Sigmoid colon (tissue), 3 donors: ENCODE measurements around the gene EPN3.

ENCODE experiments used
- POLR2A ChIP-seq, 2 donors: fragments of 450-650 bp; IDR thresholded peaks; one replicate each; pipeline ENCODE4 v1.6.1; 2016; ENCODE audit warnings: antibody characterized with exemption in 2 of 2, mild to moderate bottlenecking in 2 of 2, moderate library complexity in 2 of 2
- TF ChIP-seq, protein P1 (sequence below), 4 experiments: fragments of 450-650 bp in 3 of 4; fragments of 200-600 bp in 1 of 4; IDR thresholded peaks; one replicate each; pipeline ENCODE4 v1.5.1; 2016 to 2019; ENCODE audit warnings: antibody characterized with exemption in 4 of 4, mild to moderate bottlenecking in 3 of 4, moderate library complexity in 2 of 4

DNA sequence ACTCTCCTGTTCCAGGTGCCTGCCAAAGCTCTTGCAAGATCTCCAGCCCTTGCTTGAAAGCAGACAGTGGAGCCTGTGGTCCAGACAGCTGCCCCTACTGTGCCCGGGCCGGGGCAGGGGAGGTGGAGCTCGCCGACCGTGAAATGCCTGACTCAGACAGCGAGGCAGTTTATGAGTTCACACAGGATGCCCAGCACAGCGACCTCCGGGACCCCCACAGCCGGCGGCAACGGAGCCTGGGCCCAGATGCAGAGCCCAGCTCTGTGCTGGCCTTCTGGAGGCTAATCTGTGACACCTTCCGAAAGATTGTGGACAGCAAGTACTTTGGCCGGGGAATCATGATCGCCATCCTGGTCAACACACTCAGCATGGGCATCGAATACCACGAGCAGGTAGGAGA lies 45.6 kb downstream of the EPN3 start:
- TF ChIP-seq, protein P1, sequence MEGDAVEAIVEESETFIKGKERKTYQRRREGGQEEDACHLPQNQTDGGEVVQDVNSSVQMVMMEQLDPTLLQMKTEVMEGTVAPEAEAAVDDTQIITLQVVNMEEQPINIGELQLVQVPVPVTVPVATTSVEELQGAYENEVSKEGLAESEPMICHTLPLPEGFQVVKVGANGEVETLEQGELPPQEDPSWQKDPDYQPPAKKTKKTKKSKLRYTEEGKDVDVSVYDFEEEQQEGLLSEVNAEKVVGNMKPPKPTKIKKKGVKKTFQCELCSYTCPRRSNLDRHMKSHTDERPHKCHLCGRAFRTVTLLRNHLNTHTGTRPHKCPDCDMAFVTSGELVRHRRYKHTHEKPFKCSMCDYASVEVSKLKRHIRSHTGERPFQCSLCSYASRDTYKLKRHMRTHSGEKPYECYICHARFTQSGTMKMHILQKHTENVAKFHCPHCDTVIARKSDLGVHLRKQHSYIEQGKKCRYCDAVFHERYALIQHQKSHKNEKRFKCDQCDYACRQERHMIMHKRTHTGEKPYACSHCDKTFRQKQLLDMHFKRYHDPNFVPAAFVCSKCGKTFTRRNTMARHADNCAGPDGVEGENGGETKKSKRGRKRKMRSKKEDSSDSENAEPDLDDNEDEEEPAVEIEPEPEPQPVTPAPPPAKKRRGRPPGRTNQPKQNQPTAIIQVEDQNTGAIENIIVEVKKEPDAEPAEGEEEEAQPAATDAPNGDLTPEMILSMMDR (IDR thresholded peaks at IDR 0.05) = no peak
- TF ChIP-seq POLR2A (IDR thresholded peaks at IDR 0.05) = no peak
